ENCODE results near the gene CACNA2D3.

GRCh38 chr3:54304877-54305276 lies 182.5 kb downstream of the CACNA2D3 start:
- TF ChIP-seq EZH2 (IDR thresholded peaks at IDR 0.05) (no peak), CTCF (IDR thresholded peaks at IDR 0.05) (no peak)
